Measurements from ENCODE around the gene NR0B1. TPM values are rescaled to one million over a fixed set of nuclear protein-coding genes. Genes with fewer than 3 reads are reported as not detected.

Gene NR0B1
- total RNA-seq, 1 donor from 2014 or later: 0.21 TPM

- no peak for TF ChIP-seq CTCF (IDR thresholded peaks at IDR 0.05)
- Histone ChIP-seq H3K36me3 (no peaks in the 10 kb centered on the region), H3K9me3 (no peaks in the 10 kb centered on the region), H3K4me1 (no peaks in the 10 kb centered on the region), H3K4me3 (no peak overlapping the region), H3K27me3 (no peaks in the 10 kb centered on the region), H3K27ac (no peak overlapping the region)
- DNase-seq (ENCODE audit: low spot score in 2 of 2): no peak
- intact Hi-C loops (cut with DNase I): no loop called here
Observed at GRCh38 chrX:30313322-30313721, 4.1 kb upstream of the NR0B1 start.

GRCh38 chrX:30312858-30313257 lies 3.7 kb upstream of the NR0B1 start:
- no peak for TF ChIP-seq CTCF (IDR thresholded peaks at IDR 0.05)
- Histone ChIP-seq H3K27me3 (no peaks in the 10 kb centered on the region), H3K27ac (no peak overlapping the region), H3K4me3 (no peak overlapping the region), H3K4me1 (no peaks in the 10 kb centered on the region), H3K36me3 (no peaks in the 10 kb centered on the region), H3K9me3 (no peaks in the 10 kb centered on the region)
- intact Hi-C loops (cut with DNase I): no loop called here
- DNase-seq (ENCODE audit: low spot score in 2 of 2): no peak

- DNase-seq (ENCODE audit: low spot score in 2 of 2): no peak
- no peak overlapping the region for H3K27ac ChIP-seq
- intact Hi-C loops (cut with DNase I): no loop called here
- no peaks in the 10 kb centered on the region for H3K27me3 ChIP-seq
- no peaks in the 10 kb centered on the region for H3K9me3 ChIP-seq
- H3K4me1 ChIP-seq: no peaks in the 10 kb centered on the region
- TF ChIP-seq CTCF (IDR thresholded peaks at IDR 0.05): no peak
- H3K36me3 ChIP-seq: no peaks in the 10 kb centered on the region
- H3K4me3 ChIP-seq: no peak overlapping the region
Observed at GRCh38 chrX:30310429-30311206, 1.4 kb upstream of the NR0B1 start.

- Histone ChIP-seq H3K36me3 (no peaks in the 10 kb centered on the region), H3K27me3 (no peaks in the 10 kb centered on the region), H3K4me1 (no peaks in the 10 kb centered on the region), H3K4me3 (peak overlapping the region; percentile 44 to 56), H3K27ac (no peak overlapping the region), H3K9me3 (no peaks in the 10 kb centered on the region)
- peak in 1 of 3 experiments; percentile 21 for TF ChIP-seq CTCF (IDR thresholded peaks at IDR 0.05)
- DNase-seq (ENCODE audit: low spot score in 2 of 2): no peak
- intact Hi-C loops (cut with DNase I): no loop called here
Observed at GRCh38 chrX:30308263-30309138, 689 bp downstream of the NR0B1 start.

GRCh38 chrX:30307466-30307865 lies 1.7 kb downstream of the NR0B1 start:
- TF ChIP-seq CTCF (IDR thresholded peaks at IDR 0.05): no peak
- no peaks in the 10 kb centered on the region for H3K27me3 ChIP-seq
- no peaks in the 10 kb centered on the region for H3K9me3 ChIP-seq
- DNase-seq (ENCODE audit: low spot score in 2 of 2): no peak
- intact Hi-C loops (cut with DNase I): no loop called here
- H3K36me3 ChIP-seq: no peaks in the 10 kb centered on the region
- H3K4me1 ChIP-seq: no peaks in the 10 kb centered on the region
- H3K4me3 ChIP-seq: no peak overlapping the region
- no peak overlapping the region for H3K27ac ChIP-seq
